GM21360 (cell line): ENCODE data around the gene RTN4RL2.

Experiments
- ATAC-seq: cut with Tn5 transposase; IDR thresholded peaks from one replicate; pipeline ENCODE4 v1.9.1; 2021; ENCODE audit warnings: mild to moderate bottlenecking, moderate library complexity; ENCODE audit not compliant: unreplicated experiment

Gene RTN4RL2

GRCh38 chr11:57461841-57462489, 1.6 kb downstream of the RTN4RL2 start:
- no peak for ATAC-seq

GRCh38 chr11:57462597-57462996, 2.3 kb downstream of the RTN4RL2 start:
- no peak for ATAC-seq

GRCh38 chr11:57463671-57464538, 3.6 kb downstream of the RTN4RL2 start:
- ATAC-seq, result no peak

- no peak for ATAC-seq
Measured at GRCh38 chr11:57464539-57465181, 4.3 kb downstream of the RTN4RL2 start.

GRCh38 chr11:57466680-57467079, 6.4 kb downstream of the RTN4RL2 start:
- no peak for ATAC-seq

- no peak for ATAC-seq
Measured at GRCh38 chr11:57467508-57468157, 7.3 kb downstream of the RTN4RL2 start.

GRCh38 chr11:57468276-57468675, 7.9 kb downstream of the RTN4RL2 start:
- ATAC-seq, result no peak

GRCh38 chr11:57469268-57469667, 8.9 kb downstream of the RTN4RL2 start:
- no peak for ATAC-seq

GRCh38 chr11:57471496-57471895, 11.2 kb downstream of the RTN4RL2 start:
- no peak for ATAC-seq

- no peak for ATAC-seq
Measured at GRCh38 chr11:57473285-57473841, 13.0 kb downstream of the RTN4RL2 start.

- ATAC-seq, result peak; percentile 46
Measured at GRCh38 chr11:57474017-57474802, 13.9 kb downstream of the RTN4RL2 start.

- ATAC-seq, result no peak
Measured at GRCh38 chr11:57474803-57475115, 14.4 kb downstream of the RTN4RL2 start.

- ATAC-seq, result no peak
Measured at GRCh38 chr11:57475191-57475590, 14.9 kb downstream of the RTN4RL2 start.

- no peak for ATAC-seq
Measured at GRCh38 chr11:57475671-57476046, 15.3 kb downstream of the RTN4RL2 start.

- peak; percentile 24 for ATAC-seq
Measured at GRCh38 chr11:57476047-57476756, 15.9 kb downstream of the RTN4RL2 start.

GRCh38 chr11:57476757-57477506, 16.6 kb downstream of the RTN4RL2 start:
- ATAC-seq, result peak; percentile 42

- no peak for ATAC-seq
Measured at GRCh38 chr11:57477507-57478189, 17.3 kb downstream of the RTN4RL2 start.

GRCh38 chr11:57479021-57479663, 18.8 kb downstream of the RTN4RL2 start:
- ATAC-seq, result no peak
